Thyroid gland (tissue), 4 donors: Measurements from ENCODE around the gene CREB3.

Source experiments
- CTCF ChIP-seq, 6 experiments: fragments of 200-600 bp in 3 of 6; fragments of 450-650 bp in 3 of 6; sonication (generic) in 3 of 6; IDR thresholded peaks; one replicate each; pipeline ENCODE4 v1.5.1; 2016 to 2019; ENCODE audit warnings: antibody characterized with exemption in 6 of 6, mild to moderate bottlenecking in 2 of 6, inconsistent platforms in 1 of 6, moderate library complexity in 1 of 6
- POLR2A ChIP-seq, 2 donors: fragments of 450-650 bp; IDR thresholded peaks; one replicate each; pipeline ENCODE4 v1.6.1; 2017; ENCODE audit warnings: antibody characterized with exemption in 2 of 2, mild to moderate bottlenecking in 2 of 2, moderate library complexity in 1 of 2

- TF ChIP-seq CTCF (IDR thresholded peaks at IDR 0.05) (no peak), POLR2A (IDR thresholded peaks at IDR 0.05) (no peak)
Observed at GRCh38 chr9:35745569-35745968, 13.1 kb downstream of the CREB3 start.
